PC-3 (cell line): Measurements from ENCODE around the gene SRRD. TPM values are rescaled to one million over a fixed set of nuclear protein-coding genes. Genes with fewer than 3 reads are reported as not detected.

Source experiments
- ATAC-seq: fragments of 200-7000 bp; cut with Tn5 transposase; 2 replicates; pipeline ENCODE4 v1.9.1; 2020; ENCODE audit warnings: mild to moderate bottlenecking, moderate library complexity
- BruUV-seq: library from RNA; stranded (reverse); fragments of 400-500 nt; replicated peaks from 2 replicates; lab custom pipeline; 2021; lab: Mats Ljungman, UMichigan
- CTCF ChIA-PET: fragments of 300-600 bp; sonication (Branson Sonifier 250); formaldehyde crosslinking; loops from one replicate; lab custom pipeline; 2022; ENCODE audit warnings: antibody characterized with exemption; lab: Charles Lee
- POLR2A ChIA-PET: fragments of 300-600 bp; sonication (Branson Sonifier 250); formaldehyde crosslinking; loops from one replicate; lab custom pipeline; 2022; ENCODE audit warnings: antibody characterized with exemption; ENCODE audit not compliant: unreplicated experiment; lab: Charles Lee
- DNase-seq: peaks from one replicate; pipeline ENCODE4 v3.0.0-alpha.2; 2015
- H2AFZ ChIP-seq: fragments of 300-600 bp; sonication (generic); 2 replicates; pipeline ENCODE4 v1.6.0; 2016; ENCODE audit warnings: antibody characterized with exemption, low read length
- H3F3A ChIP-seq: fragments of 300-600 bp; sonication (generic); one replicate; pipeline ENCODE4 v1.6.0; 2017; ENCODE audit warnings: antibody characterized with exemption, low read length, control low read depth, mild to moderate bottlenecking; ENCODE audit not compliant: unreplicated experiment
- H3K27ac ChIP-seq: fragments of 300-600 bp; sonication (generic); 2 replicates; pipeline ENCODE4 v1.5.1; 2016; ENCODE audit warnings: mild to moderate bottlenecking, low read length
- H3K27me3 ChIP-seq: fragments of 300-600 bp; sonication (generic); 2 replicates; pipeline ENCODE4 v1.6.1; 2016; ENCODE audit warnings: low read length, mixed read lengths
- H3K36me3 ChIP-seq: fragments of 300-600 bp; sonication (generic); 2 replicates; pipeline ENCODE4 v1.6.1; 2016; ENCODE audit warnings: low read depth, mixed run types, low read length, mixed read lengths
- H3K4me1 ChIP-seq: fragments of 300-600 bp; sonication (generic); 2 replicates; pipeline ENCODE4 v1.5.1; 2016; ENCODE audit warnings: low read length; ENCODE audit not compliant: insufficient read depth
- H3K4me2 ChIP-seq: fragments of 300-600 bp; sonication (generic); 2 replicates; pipeline ENCODE4 v1.6.0; 2016; ENCODE audit warnings: low read length
- H3K4me3 ChIP-seq: fragments of 300-600 bp; sonication (generic); 2 replicates; pipeline ENCODE4 v1.5.1; 2016; ENCODE audit warnings: mild to moderate bottlenecking, low read length, mixed read lengths
- H3K79me2 ChIP-seq: fragments of 300-600 bp; sonication (generic); 2 replicates; pipeline ENCODE4 v1.6.1; 2017; ENCODE audit warnings: low read length, mixed read lengths
- H3K9ac ChIP-seq: fragments of 300-600 bp; sonication (generic); 2 replicates; pipeline ENCODE4 v1.6.0; 2016; ENCODE audit warnings: mild to moderate bottlenecking, low read length
- H3K9me2 ChIP-seq: fragments of 300-600 bp; sonication (generic); replicated peaks from 2 replicates; pipeline ENCODE4 v1.6.1; 2016; ENCODE audit warnings: mixed run types, low read length, mixed read lengths
- H3K9me3 ChIP-seq: fragments of 300-600 bp; sonication (generic); 2 replicates; pipeline ENCODE4 v1.6.1; 2016; ENCODE audit warnings: low read length, mixed read lengths
- H4K20me1 ChIP-seq: fragments of 300-600 bp; sonication (generic); 2 replicates; pipeline ENCODE4 v1.6.1; 2016; ENCODE audit warnings: low read length, mixed read lengths
- EZH2 ChIP-seq: fragments of 300-600 bp; sonication (generic); IDR thresholded peaks from one replicate; pipeline ENCODE4 v1.6.1; 2017; ENCODE audit warnings: antibody characterized with exemption, mild to moderate bottlenecking, low read length; ENCODE audit not compliant: unreplicated experiment
- EZH2phosphoT487 ChIP-seq: fragments of 300-600 bp; sonication (generic); IDR thresholded peaks from 2 replicates; pipeline ENCODE4 v1.6.1; 2018; ENCODE audit warnings: mild to moderate bottlenecking, antibody characterized with exemption, low read length, borderline replicate concordance
- intact Hi-C: fragments of 100-400 bp; cut with micrococcal nuclease; formaldehyde crosslinking; loops from 2 replicates; pipeline ENCODE4 v1.9.0; 2023
- total RNA-seq: library from RNA; depleted of rRNA; stranded (reverse); fragments of >200 nt; gene quantifications from 2 replicates; pipeline ENCODE4 v1.2.3, GENCODE V29; 2014
- TF ChIP-seq, protein P1 (sequence below): fragments of 300-600 bp; sonication (generic); conservative IDR thresholded peaks from 2 replicates; pipeline ENCODE4 v1.5.1; 2017; ENCODE audit warnings: antibody characterized with exemption, low read depth, mild to moderate bottlenecking, low read length

Gene SRRD
- total RNA-seq, 1 experiment from 2014 or later: 17.6 TPM

DNA sequence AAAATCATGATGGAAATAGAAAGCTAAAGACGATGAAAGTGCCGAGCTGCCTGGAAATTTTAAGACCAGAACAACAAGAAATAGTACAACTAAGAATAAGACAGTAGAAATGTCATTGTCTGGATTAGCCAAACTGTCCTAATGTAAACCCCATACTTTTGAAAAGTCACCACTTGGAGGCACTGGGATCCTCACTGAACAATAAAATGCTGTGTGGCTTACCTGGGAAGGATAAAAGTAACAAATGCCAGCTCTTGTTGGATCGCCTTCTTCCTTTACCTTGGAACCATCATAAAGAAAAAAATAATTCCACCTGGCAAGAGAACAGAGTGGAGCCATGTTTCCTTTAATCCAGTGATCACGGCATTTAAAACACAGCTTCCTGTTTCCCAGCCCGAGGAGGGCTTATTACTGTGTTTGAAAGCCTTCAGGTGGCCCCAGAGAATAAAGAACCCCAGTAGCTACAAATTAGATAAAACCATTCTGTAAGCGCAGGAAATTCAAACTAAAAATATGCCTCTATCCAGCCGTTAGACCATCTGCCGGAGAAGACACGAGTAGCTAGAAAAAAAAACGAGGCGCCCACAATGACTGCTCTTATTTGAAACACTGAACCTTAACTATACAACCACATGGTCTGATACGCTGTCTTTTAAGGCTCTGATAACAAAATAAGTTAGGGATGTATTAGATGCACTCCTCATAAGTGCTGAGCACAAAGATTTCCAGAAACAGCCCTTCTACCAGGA is 4.5 kb upstream of the SRRD start:
- no peaks in the 10 kb centered on the region for H4K20me1 ChIP-seq
- TF ChIP-seq EZH2phosphoT487: no peak
- no peak for TF ChIP-seq EZH2
- TF ChIP-seq, protein P1, sequence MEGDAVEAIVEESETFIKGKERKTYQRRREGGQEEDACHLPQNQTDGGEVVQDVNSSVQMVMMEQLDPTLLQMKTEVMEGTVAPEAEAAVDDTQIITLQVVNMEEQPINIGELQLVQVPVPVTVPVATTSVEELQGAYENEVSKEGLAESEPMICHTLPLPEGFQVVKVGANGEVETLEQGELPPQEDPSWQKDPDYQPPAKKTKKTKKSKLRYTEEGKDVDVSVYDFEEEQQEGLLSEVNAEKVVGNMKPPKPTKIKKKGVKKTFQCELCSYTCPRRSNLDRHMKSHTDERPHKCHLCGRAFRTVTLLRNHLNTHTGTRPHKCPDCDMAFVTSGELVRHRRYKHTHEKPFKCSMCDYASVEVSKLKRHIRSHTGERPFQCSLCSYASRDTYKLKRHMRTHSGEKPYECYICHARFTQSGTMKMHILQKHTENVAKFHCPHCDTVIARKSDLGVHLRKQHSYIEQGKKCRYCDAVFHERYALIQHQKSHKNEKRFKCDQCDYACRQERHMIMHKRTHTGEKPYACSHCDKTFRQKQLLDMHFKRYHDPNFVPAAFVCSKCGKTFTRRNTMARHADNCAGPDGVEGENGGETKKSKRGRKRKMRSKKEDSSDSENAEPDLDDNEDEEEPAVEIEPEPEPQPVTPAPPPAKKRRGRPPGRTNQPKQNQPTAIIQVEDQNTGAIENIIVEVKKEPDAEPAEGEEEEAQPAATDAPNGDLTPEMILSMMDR: no peak
- H3K9ac ChIP-seq: no peak overlapping the region
- H3K36me3 ChIP-seq: no peaks in the 10 kb centered on the region
- H3K4me2 ChIP-seq: peak overlapping the region; percentile 57
- H3K9me3 ChIP-seq: no peaks in the 10 kb centered on the region
- no peaks in the 10 kb centered on the region for H3K9me2 ChIP-seq
- ChIA-PET POLR2A (no interaction called here), CTCF (no interaction called here)
- H3K4me3 ChIP-seq: peak overlapping the region; percentile 15
- no TSS peak for BruUV-seq
- no peak for ATAC-seq
- no peak overlapping the region for H3K27ac ChIP-seq
- no peaks in the 10 kb centered on the region for H3K27me3 ChIP-seq
- DNase-seq: no peak
- H2AFZ ChIP-seq: 0 out of 2 replicates have a peak overlapping the region, but pooled peaks have one; percentile 13
- intact Hi-C loops: no loop called here
- H3K4me1 ChIP-seq: peaks cover 33% of the 10 kb centered on the region
- H3K79me2 ChIP-seq: peaks cover 34% of the 10 kb centered on the region
- no peaks in the 10 kb centered on the region for H3F3A ChIP-seq

DNA sequence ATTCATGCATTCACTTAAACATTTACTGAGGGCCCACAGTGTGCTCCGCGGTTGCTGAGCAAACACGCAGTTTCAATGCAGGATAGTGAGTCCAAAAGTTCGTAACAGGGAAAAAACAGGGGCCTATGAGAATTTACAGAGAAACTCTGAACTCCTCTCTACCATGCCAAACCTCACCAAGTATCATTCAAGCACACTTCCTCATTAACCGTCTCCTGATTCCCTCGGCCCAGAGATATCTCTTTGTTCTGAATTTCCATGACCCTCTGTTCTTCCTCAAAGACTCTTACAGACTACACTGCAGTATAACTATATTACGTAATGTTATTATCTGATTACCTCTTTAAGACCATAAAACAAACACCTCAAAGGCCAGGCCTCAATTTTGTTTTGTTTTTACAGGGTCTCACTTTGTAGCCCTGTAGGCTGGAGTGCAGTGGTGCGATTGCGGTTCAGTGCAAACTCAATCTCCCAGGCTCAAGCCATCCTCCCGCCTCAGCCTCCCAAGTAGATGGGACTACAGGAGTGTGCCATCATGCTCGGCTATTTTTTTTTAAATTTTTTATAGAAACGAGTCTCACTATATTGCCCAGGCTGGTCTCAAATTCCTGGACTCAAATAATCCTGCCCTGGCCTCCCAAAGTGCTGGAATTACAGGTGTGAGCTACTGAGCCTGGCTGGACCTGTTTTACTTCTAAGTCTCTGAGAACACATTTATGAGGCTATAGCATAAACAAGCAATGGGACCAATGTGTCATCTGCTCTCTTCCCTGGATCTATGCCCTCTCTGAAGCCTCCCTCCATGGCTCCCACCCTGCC is 3.7 kb upstream of the SRRD start:
- peak; percentile 9 for DNase-seq
- BruUV-seq: no TSS peak
- H3K9me3 ChIP-seq: no peaks in the 10 kb centered on the region
- H3F3A ChIP-seq: no peaks in the 10 kb centered on the region
- peak overlapping the region; percentile 15 for H3K4me3 ChIP-seq
- no peak overlapping the region for H3K9ac ChIP-seq
- intact Hi-C loops: no loop called here
- H3K4me2 ChIP-seq: peak overlapping the region; percentile 57
- TF ChIP-seq EZH2: no peak
- TF ChIP-seq EZH2phosphoT487: no peak
- TF ChIP-seq, protein P1: no peak
- no peak overlapping the region for H3K27ac ChIP-seq
- H3K4me1 ChIP-seq: peaks cover 26% of the 10 kb centered on the region
- POLR2A ChIA-PET: no interaction called here
- H3K9me2 ChIP-seq: no peaks in the 10 kb centered on the region
- H3K27me3 ChIP-seq: no peaks in the 10 kb centered on the region
- CTCF ChIA-PET: no interaction called here
- no peaks in the 10 kb centered on the region for H4K20me1 ChIP-seq
- peaks cover 42% of the 10 kb centered on the region for H3K79me2 ChIP-seq
- no peaks in the 10 kb centered on the region for H3K36me3 ChIP-seq
- no peak for ATAC-seq
- H2AFZ ChIP-seq: 0 out of 2 replicates have a peak overlapping the region, but pooled peaks have one; percentile 13
